GM23338 (cell line): ENCODE measurements around the gene DXO. TPM values are rescaled to one million over a fixed set of nuclear protein-coding genes. Genes with fewer than 3 reads are reported as not detected.

Source experiments
- ATAC-seq: fragments of 200-7000 bp; cut with Tn5 transposase; 3 replicates; pipeline ENCODE4 v1.9.1; 2020
- DNase-seq: peaks from one replicate; pipeline ENCODE4 v3.0.0-alpha.2; 2015; ENCODE audit warnings: low spot score
- H2AFZ ChIP-seq: fragments of 200-600 bp; sonication (generic); 2 replicates; pipeline ENCODE4 v1.8.0; 2016; ENCODE audit warnings: antibody characterized with exemption, mild to moderate bottlenecking, moderate library complexity
- H3F3A ChIP-seq: fragments of 200-600 bp; sonication (generic); replicated peaks from 2 replicates; pipeline ENCODE4 v1.8.0; 2017; ENCODE audit warnings: antibody characterized with exemption, mixed run types, low read depth
- H3K27ac ChIP-seq: fragments of 200-600 bp; sonication (generic); 2 replicates; pipeline ENCODE4 v1.6.1; 2016; ENCODE audit warnings: low read depth
- H3K27me3 ChIP-seq: fragments of 200-600 bp; sonication (generic); 2 replicates; pipeline ENCODE4 v1.8.0; 2016; ENCODE audit warnings: mild to moderate bottlenecking, mixed run types, moderate library complexity; ENCODE audit not compliant: insufficient read depth
- H3K36me3 ChIP-seq: fragments of 200-600 bp; sonication (generic); 2 replicates; pipeline ENCODE4 v1.8.0; 2016; ENCODE audit warnings: mild to moderate bottlenecking; ENCODE audit not compliant: insufficient read depth
- H3K4me1 ChIP-seq: fragments of 200-600 bp; sonication (generic); 2 replicates; pipeline ENCODE4 v1.8.0; 2016; ENCODE audit warnings: mild to moderate bottlenecking, moderate library complexity; ENCODE audit not compliant: insufficient read depth
- H3K4me2 ChIP-seq: fragments of 200-600 bp; sonication (generic); 2 replicates; pipeline ENCODE4 v1.7.1; 2017; ENCODE audit warnings: mixed run types
- H3K4me3 ChIP-seq: fragments of 200-600 bp; sonication (generic); 2 replicates; pipeline ENCODE4 v1.6.1; 2016; ENCODE audit warnings: mixed run types
- H3K79me2 ChIP-seq: fragments of 200-600 bp; sonication (generic); replicated peaks from 2 replicates; pipeline ENCODE4 v1.8.0; 2017; ENCODE audit warnings: mild to moderate bottlenecking; ENCODE audit not compliant: insufficient read depth
- H3K9me2 ChIP-seq: fragments of 200-600 bp; sonication (generic); 2 replicates; pipeline ENCODE4 v1.8.0; 2017; ENCODE audit not compliant: insufficient read depth
- H4K20me1 ChIP-seq: fragments of 200-600 bp; sonication (generic); replicated peaks from 2 replicates; pipeline ENCODE4 v1.8.0; 2017; ENCODE audit warnings: mild to moderate bottlenecking; ENCODE audit not compliant: insufficient read depth
- H3K27ac Mint-ChIP-seq: 2 replicates; pipeline ENCODE4 v1.8.0; 2020; ENCODE audit warnings: inconsistent platforms, mild to moderate bottlenecking, moderate library complexity, mixed read lengths
- H3K27me3 Mint-ChIP-seq: 3 replicates; pipeline ENCODE4 v1.8.0; 2022; ENCODE audit warnings: low read depth, mild to moderate bottlenecking, moderate library complexity, mixed read lengths, inconsistent platforms; ENCODE audit not compliant: insufficient read depth, poor library complexity
- H3K36me3 Mint-ChIP-seq: 3 replicates; pipeline ENCODE4 v1.8.0; 2021; ENCODE audit warnings: low read depth, mild to moderate bottlenecking, inconsistent platforms, moderate library complexity, mixed read lengths
- H3K4me1 Mint-ChIP-seq: 3 replicates; pipeline ENCODE4 v1.8.0; 2020; ENCODE audit warnings: mild to moderate bottlenecking, inconsistent platforms, mixed read lengths
- H3K4me3 Mint-ChIP-seq: 3 replicates; pipeline ENCODE4 v1.8.0; 2021; ENCODE audit warnings: moderate library complexity, mild to moderate bottlenecking, inconsistent platforms, mixed read lengths
- H3K9me3 Mint-ChIP-seq: 3 replicates; pipeline ENCODE4 v1.8.0; 2020; ENCODE audit warnings: moderate library complexity, mild to moderate bottlenecking, inconsistent platforms, mixed read lengths
- CTCF ChIP-seq, 2 experiments: fragments of 200-600 bp in 1 of 2; sonication (generic) in 1 of 2; conservative IDR thresholded peaks; 2 replicates each; pipeline versions ENCODE4 v1.5.1 to v1.6.1; 2016 to 2017; ENCODE audit warnings: antibody characterized with exemption in 2 of 2, low read depth in 2 of 2, mild to moderate bottlenecking in 2 of 2, moderate library complexity in 1 of 2
- STAT1 ChIP-seq: IDR thresholded peaks from one replicate; pipeline ENCODE4 v1.6.1; 2016; ENCODE audit warnings: antibody characterized with exemption; ENCODE audit not compliant: unreplicated experiment
- ZNF331 ChIP-seq: fragments of 250-450 bp; sonication (Bioruptor Pico); IDR thresholded peaks from 2 replicates; pipeline ENCODE4 v1.5.0; 2020; ENCODE audit warnings: low read depth, mild to moderate bottlenecking, moderate library complexity
- ZNF462 ChIP-seq: fragments of 250-450 bp; sonication (Bioruptor Pico); IDR thresholded peaks from 2 replicates; pipeline ENCODE4 v1.5.0; 2020; ENCODE audit warnings: mild to moderate bottlenecking, moderate library complexity
- polyA plus RNA-seq: library from polyadenylated mRNA; unstranded; fragments of >200 nt; fragmentation: Nextera tagmentation; extraction: Ambion mirVana; gene quantifications from 2 replicates; pipeline ENCODE4 v1.2.1, GENCODE V29; 2016
- total RNA-seq: library from RNA; depleted of rRNA; stranded (reverse); fragments of >200 nt; shearing (Covaris generic); gene quantifications from 2 replicates; pipeline ENCODE4 v1.2.3, GENCODE V29; 2014

DXO gene
- total and polyA plus RNA-seq, 2 experiments from 2014 or later, result 15.6 to 19.7 TPM

GRCh38 chr6:31927242-31927862 lies 44.6 kb downstream of the DXO start, which contains the start of gene C2:
TSS of gene C2 (plus strand) at chr6:31927717. CDS start at chr6:31927753, 36 bp downstream.
- H3K36me3 Mint-ChIP-seq, result no peaks in the 10 kb centered on the region
- no peak for DNase-seq
- Histone ChIP-seq H3K27me3 (no peaks in the 10 kb centered on the region), H3K4me3 (no peak within 1 kb of the TSS), H3K27ac (no peak within 1 kb of the TSS), H3K4me1 (no peaks in the 10 kb centered on the region), H3K9me2 (peaks cover 4% of the 10 kb centered on the region; the same call in 1 of the 2 replicates), H3K4me2 (no peak within 1 kb of the TSS), H3F3A (no peaks in the 10 kb centered on the region), H2AFZ (0 out of 2 replicates have a peak within 1 kb of the TSS, but pooled peaks have one; percentile 23), H3K36me3 (no peaks in the 10 kb centered on the region), H4K20me1 (no peaks in the 10 kb centered on the region), H3K79me2 (no peaks in the 10 kb centered on the region)
- no peak within 1 kb of the TSS for H3K27ac Mint-ChIP-seq
- ATAC-seq, result peak; percentile 38; the same call in 2 of the 3 replicates
- no peak within 1 kb of the TSS for H3K4me3 Mint-ChIP-seq
- TF ChIP-seq ZNF331 (CRISPR knock-in tag) (no peak), STAT1 (no peak)
- peaks cover 8% of the 10 kb centered on the region for H3K27me3 Mint-ChIP-seq
- H3K4me1 Mint-ChIP-seq, result peaks cover 3% of the 10 kb centered on the region; the same call in 1 of the 3 replicates
- no peaks in the 10 kb centered on the region; the same call in 2 of the 3 replicates for H3K9me3 Mint-ChIP-seq

- Histone ChIP-seq H3K4me1 (no peaks in the 10 kb centered on the region), H3K79me2 (no peaks in the 10 kb centered on the region), H3K4me3 (no peak overlapping the region), H3K27ac (no peak overlapping the region), H3K27me3 (no peaks in the 10 kb centered on the region), H3K9me2 (no peaks in the 10 kb centered on the region), H3K4me2 (no peak overlapping the region), H2AFZ (no peak overlapping the region), H3F3A (no peaks in the 10 kb centered on the region), H3K36me3 (no peaks in the 10 kb centered on the region), H4K20me1 (no peaks in the 10 kb centered on the region)
- Mint-ChIP-seq H3K4me1 (peaks cover 3% of the 10 kb centered on the region; the same call in 2 of the 3 replicates), H3K36me3 (no peaks in the 10 kb centered on the region), H3K27ac (no peak overlapping the region), H3K9me3 (no peaks in the 10 kb centered on the region), H3K27me3 (peaks cover 5% of the 10 kb centered on the region), H3K4me3 (no peak overlapping the region; the same call in 2 of the 3 replicates)
- ATAC-seq (peak; percentile 92), DNase-seq (peak; percentile 69)
- TF ChIP-seq ZNF462 (no peak), CTCF (conservative IDR thresholded peaks at IDR 0.05; ENCODE audit: low read depth in 2 of 2) (peak; percentile 61 to 76)
Observed at GRCh38 chr6:31922942-31923341, 49.0 kb downstream of the DXO start.
